HepG2 (cell line): ENCODE results near the gene CYP4A11. TPM values are rescaled to one million over a fixed set of nuclear protein-coding genes. Genes with fewer than 3 reads are reported as not detected.
A peak's percentile ranks its signal among the peaks of the same experiment; 100 is the strongest.
"Not testable (repeated sequence)": the region's sequence is repeated elsewhere in the genome, so short reads cannot be mapped to it uniquely, and the experiment has no call there.

Experiments
- ATAC-seq: fragments of 200-7000 bp; cut with Tn5 transposase; 3 replicates; pipeline ENCODE4 v1.9.1; 2020; ENCODE audit warnings: mild to moderate bottlenecking, moderate library complexity
- Bru-seq: library from RNA; stranded (reverse); fragments of 400-500 nt; gene quantifications from one replicate; lab custom pipeline; 2021; lab: Mats Ljungman, UMichigan
- BruChase-seq, 2 experiments: library from RNA; stranded (reverse); fragments of 400-500 nt; gene quantifications; one replicate each; lab custom pipeline; 2021; lab: Mats Ljungman, UMichigan
- BruUV-seq: library from RNA; stranded (reverse); fragments of 400-500 nt; replicated peaks from 2 replicates; lab custom pipeline; 2021; lab: Mats Ljungman, UMichigan
- CTCF ChIA-PET: fragments of 300-600 bp; formaldehyde crosslinking; extraction: SDS; loops from one replicate; lab custom pipeline; 2021; ENCODE audit warnings: low total read pairs, inconsistent platforms, low intra/inter-chr PET ratio; lab: Yijun Ruan, JAX
- POLR2A ChIA-PET: fragments of 350-600 bp; sonication (Branson Sonifier 250); formaldehyde crosslinking; loops from one replicate; lab custom pipeline; 2020; ENCODE audit warnings: antibody characterized with exemption, inconsistent platforms; lab: Yijun Ruan, JAX
- DNase-seq: peaks from one replicate; pipeline ENCODE4 v3.0.0-alpha.2; 2015; ENCODE audit warnings: low spot score
- FAIRE-seq: peaks from 3 replicates; lab custom pipeline; 2011; peaks lifted over from hg19 to GRCh38; lab: Jason Lieb, UNC
- H2AFZ ChIP-seq: one replicate; pipeline ENCODE4 v1.6.1; 2011; ENCODE audit warnings: low read length, inconsistent platforms
- H3K27ac ChIP-seq: fragments of 300-600 bp; 3 replicates; pipeline ENCODE4 v1.8.0; 2011; ENCODE audit warnings: mixed run types, mild to moderate bottlenecking, mixed read lengths, low read length, inconsistent platforms; ENCODE audit not compliant: insufficient read depth; ENCODE audit errors: extremely low read length
- H3K27me3 ChIP-seq, 2 experiments: fragments of 200-600 bp in 1 of 2; 2 replicates in 1 of 2; 3 replicates in 1 of 2; pipeline versions ENCODE4 v1.6.0 to v1.8.0; 2011; ENCODE audit warnings: low read length in 2 of 2, mild to moderate bottlenecking in 2 of 2, moderate library complexity in 2 of 2, inconsistent platforms in 1 of 2; ENCODE audit not compliant: insufficient read depth in 2 of 2, control insufficient read depth in 1 of 2
- H3K36me3 ChIP-seq, 2 experiments: fragments of 200-600 bp in 1 of 2; replicated peaks in 1 of 2; 2 replicates in 1 of 2; 3 replicates in 1 of 2; pipeline versions ENCODE4 v1.5.1 to v1.8.0; 2011; ENCODE audit warnings: low read length in 2 of 2, inconsistent platforms in 1 of 2; ENCODE audit not compliant: insufficient read depth in 2 of 2, control insufficient read depth in 1 of 2
- H3K4me1 ChIP-seq: 2 replicates; pipeline ENCODE4 v1.5.1; 2012; ENCODE audit warnings: low read length, inconsistent platforms; ENCODE audit not compliant: insufficient read depth
- H3K4me2 ChIP-seq: 2 replicates; pipeline ENCODE4 v1.6.0; 2011; ENCODE audit warnings: low read depth, low read length, inconsistent platforms
- H3K4me3 ChIP-seq, 3 experiments: fragments of 200-600 bp in 1 of 3; sonication (generic), shearing (Covaris generic) in 1 of 3; replicated peaks in 1 of 3; 2 replicates each; pipeline ENCODE4 v1.5.1; 2011 to 2016; ENCODE audit warnings: low read length in 3 of 3, inconsistent platforms in 2 of 3, low read depth in 2 of 3, mild to moderate bottlenecking in 2 of 3, control low read depth in 1 of 3, mixed read lengths in 1 of 3; ENCODE audit not compliant: insufficient read depth in 1 of 3
- H3K79me2 ChIP-seq: one replicate; pipeline ENCODE4 v1.6.1; 2011; ENCODE audit warnings: low read length, inconsistent platforms; ENCODE audit not compliant: insufficient read depth
- H3K9ac ChIP-seq: 2 replicates; pipeline ENCODE4 v1.6.0; 2011; ENCODE audit warnings: mild to moderate bottlenecking, low read depth, low read length, inconsistent platforms; ENCODE audit not compliant: insufficient read depth
- H3K9me3 ChIP-seq: 2 replicates; pipeline ENCODE4 v1.5.1; 2012; ENCODE audit warnings: mild to moderate bottlenecking, low read length
- H4K20me1 ChIP-seq: 2 replicates; pipeline ENCODE4 v1.6.0; 2011; ENCODE audit warnings: inconsistent platforms, mild to moderate bottlenecking, low read length, moderate library complexity; ENCODE audit not compliant: insufficient read depth
- TEF ChIP-seq: sonication (generic); formaldehyde crosslinking; IDR thresholded peaks from 2 replicates; pipeline ENCODE4 v1.5.0; 2020; ENCODE audit warnings: missing genetic modification reagents
- WGBS: methylation state at CpG from one replicate; pipeline ENCODE4 v1.1.6; 2017; ENCODE audit warnings: low lambda C conversion rate; 5-methylcytosine and 5-hydroxymethylcytosine counted together
- in situ Hi-C: cut with HindIII; loops from 2 replicates; pipeline ENCODE4 v1.10.0; 2017; ENCODE audit warnings: low pct_unique_long_range_greater_than_20kb; ENCODE audit not compliant: extremely low pct_ligation_motif_present
- intact Hi-C: fragments of 100-400 bp; cut with micrococcal nuclease; formaldehyde crosslinking; loops from one replicate; pipeline ENCODE4 v1.10.0; 2022; ENCODE audit not compliant: unreplicated experiment
- long read RNA-seq, 2 experiments: library from RNA in 1 of 2; library from polyadenylated mRNA in 1 of 2; stranded (forward) in 1 of 2; unstranded in 1 of 2; transcript quantifications; one replicate each; pipeline ENCODE4 v2.0.0, GENCODE V29; 2019 to 2022
- polyA minus RNA-seq, 3 experiments: library from RNA; depleted of rRNA, polyadenylated mRNA; stranded (reverse); fragments of >200 nt; gene quantifications; 2 replicates each; pipeline ENCODE4 v1.2.3, GENCODE V29; 2011; ENCODE audit warnings: low replicate concordance in 1 of 3
- polyA plus RNA-seq, 8 experiments: library from polyadenylated mRNA; depleted of rRNA in 3 of 8; stranded (reverse) in 7 of 8; unstranded in 1 of 8; fragments of >200 nt; fragmentation: Illumina TruSeq in 4 of 8; extraction: Trizol in 4 of 8; gene quantifications; 2 replicates each; pipeline versions ENCODE4 v1.2.1 to v1.2.3, GENCODE V29; 2011 to 2016; ENCODE audit warnings: low read depth in 4 of 8, missing spikeins in 1 of 8, mixed read lengths in 1 of 8; ENCODE audit not compliant: insufficient read depth in 1 of 8
- total RNA-seq, 5 experiments: library from RNA; depleted of rRNA; stranded (reverse); fragments of >200 nt; fragmentation: Illumina TruSeq; extraction: Trizol; gene quantifications; 2 replicates each; pipeline ENCODE4 v1.2.3, GENCODE V29; 2016; ENCODE audit warnings: low read depth in 1 of 5

CYP4A11 gene
- total RNA-seq (2016; rRNA removed; fragmentation: Illumina TruSeq; extraction: Trizol) (not detected in 2 replicates), polyA plus RNA-seq (2011; rRNA removed) (not detected in 2 replicates), polyA minus RNA-seq (2011; rRNA and poly(A)+ RNA removed; ENCODE audit: low replicate concordance) (not detected in 2 replicates), Bru-seq, nascent RNA (not detected), BruChase-seq, experiment 1, labeled RNA remaining after a 6-hour chase (not detected), BruChase-seq, experiment 2, labeled RNA remaining after a 2-hour chase (not detected)
- total RNA-seq (2016; cell fraction: cytosol; rRNA removed; fragmentation: Illumina TruSeq; extraction: Trizol; ENCODE audit: low read depth) = not detected in 2 replicates
- total RNA-seq (2016; cell fraction: insoluble cytoplasmic fraction; rRNA removed; fragmentation: Illumina TruSeq; extraction: Trizol) = not detected in 2 replicates
- not detected in 2 replicates for total RNA-seq (2016; cell fraction: membrane; rRNA removed; fragmentation: Illumina TruSeq; extraction: Trizol)
- not detected in 2 replicates for total RNA-seq (2016; cell fraction: nucleus; rRNA removed; fragmentation: Illumina TruSeq; extraction: Trizol)
- polyA plus RNA-seq (2011; cell fraction: cytosol; rRNA removed) = not detected in 2 replicates
- polyA plus RNA-seq (2011; cell fraction: nucleus; rRNA removed) = not detected in 2 replicates
- 0.50 TPM in 1 of 2 replicates, not detected in the other for polyA plus RNA-seq (2012)
- polyA plus RNA-seq (2016; cell fraction: cytosol; fragmentation: Illumina TruSeq; extraction: Trizol; ENCODE audit: low read depth) = not detected in 2 replicates
- not detected in 2 replicates for polyA plus RNA-seq (2016; cell fraction: insoluble cytoplasmic fraction; fragmentation: Illumina TruSeq; extraction: Trizol; ENCODE audit: low read depth)
- polyA plus RNA-seq (2016; cell fraction: membrane; fragmentation: Illumina TruSeq; extraction: Trizol; ENCODE audit: low read depth) = not detected in 2 replicates
- not detected in 2 replicates for polyA plus RNA-seq (2016; cell fraction: nucleus; fragmentation: Illumina TruSeq; extraction: Trizol; ENCODE audit: insufficient read depth, low read depth)
- polyA minus RNA-seq (2011; cell fraction: cytosol; rRNA and poly(A)+ RNA removed) = not detected in 2 replicates
- polyA minus RNA-seq (2011; cell fraction: nucleus; rRNA and poly(A)+ RNA removed) = not detected in 2 replicates
- long read RNA-seq, experiment 1 = 0 reads
- long read RNA-seq, experiment 2 = 0 reads

- POLR2A ChIA-PET = no interaction called here
- WGBS = 25% methylated on average over 5 of the region's 5 CpGs
- H3K9ac ChIP-seq = no peak within 1 kb of the TSS
These were observed at the start of gene CYP4A11 for GRCh38 chr1:46941135-46941694. TSS of gene CYP4A11 (minus strand) at chr1:46941476. CDS start at chr1:46941433, 43 bp downstream.

GRCh38 chr1:46990541-46990940 is 49.3 kb upstream of the CYP4A11 start:
- DNase-seq, H3K4me3 ChIP-seq, H2AFZ ChIP-seq, H3K9me3 ChIP-seq, H3K27me3 ChIP-seq, ATAC-seq, H3K4me2 ChIP-seq, H4K20me1 ChIP-seq, H3K9ac ChIP-seq, H3K4me1 ChIP-seq, POLR2A ChIA-PET, BruUV-seq, H3K27ac ChIP-seq, FAIRE-seq, H3K79me2 ChIP-seq, H3K36me3 ChIP-seq: not testable (repeated sequence)
- in situ Hi-C loops (loop anchor here (10.0 kb wide), 1 partner anchor 246 kb away; no protein-coding TSS in a partner anchor), intact Hi-C loops (loop anchor here (2.0 kb wide), 1 partner anchor 56 kb away; no protein-coding TSS in a partner anchor)
- WGBS = 44% methylated on average over 2 of the region's 2 CpGs
- CTCF ChIA-PET = interaction anchor here (1.4 kb wide), 1 partner anchor 243 kb away, joined by 10 read pairs; no protein-coding TSS in a partner anchor

More at GRCh38 chr1:46941135-46941694, at the start of gene CYP4A11:
- CTCF ChIA-PET = no interaction called here
- no peak for DNase-seq
- no TSS peak for BruUV-seq
- H3K79me2 ChIP-seq = no peaks in the 10 kb centered on the region
- in situ Hi-C loops (loop anchor here (25.0 kb wide), 1 partner anchor 196 kb away; the partner anchor contains the start of gene CYP4A22), intact Hi-C loops (no loop called here)
- 0 out of 3 replicates have a peak, but pooled peaks have one; percentile 38 for ATAC-seq
- H3K4me2 ChIP-seq = no peak within 1 kb of the TSS
- H3K4me1 ChIP-seq = peaks cover 27% of the 10 kb centered on the region
- no peak within 1 kb of the TSS for H3K27ac ChIP-seq
- H4K20me1 ChIP-seq = no peaks in the 10 kb centered on the region
- peak; percentile 32 for FAIRE-seq
- no peak for TF ChIP-seq TEF (CRISPR knock-in tag)
- no peak within 1 kb of the TSS for H2AFZ ChIP-seq
- H3K36me3 ChIP-seq = no peaks in the 10 kb centered on the region
- no peaks in the 10 kb centered on the region; a peak in 1 of 5 replicates for H3K27me3 ChIP-seq
- H3K9me3 ChIP-seq = no peaks in the 10 kb centered on the region
- no peak within 1 kb of the TSS for H3K4me3 ChIP-seq
